Mesothelial cell of epicardium (in vitro differentiated cells): ENCODE measurements around the gene DUS1L. TPM values are rescaled to one million over a fixed set of nuclear protein-coding genes. Genes with fewer than 3 reads are reported as not detected.

ENCODE experiments used
- DNase-seq, 2 experiments: peaks; one replicate each; pipeline ENCODE4 v3.0.0; 2021; ENCODE audit warnings: low spot score in 2 of 2; ENCODE audit not compliant: unreplicated experiment in 2 of 2
- H3K27ac Mint-ChIP-seq: 2 replicates; pipeline ENCODE4 v1.8.0; 2021; ENCODE audit warnings: mixed read lengths
- H3K27me3 Mint-ChIP-seq: 2 replicates; pipeline ENCODE4 v1.8.0; 2021; ENCODE audit warnings: low read depth, mixed read lengths
- H3K36me3 Mint-ChIP-seq: 2 replicates; pipeline ENCODE4 v1.8.0; 2021; ENCODE audit warnings: mixed read lengths
- H3K4me1 Mint-ChIP-seq: 2 replicates; pipeline ENCODE4 v1.8.0; 2021; ENCODE audit warnings: mixed read lengths
- H3K4me3 Mint-ChIP-seq: 2 replicates; pipeline ENCODE4 v1.8.0; 2021; ENCODE audit warnings: mild to moderate bottlenecking, moderate library complexity, mixed read lengths
- H3K9me3 Mint-ChIP-seq: 2 replicates; pipeline ENCODE4 v1.8.0; 2021; ENCODE audit warnings: mixed read lengths
- CTCF ChIP-seq: fragments of 200-600 bp; sonication (generic); IDR thresholded peaks from one replicate; pipeline ENCODE4 v1.5.0; 2021; ENCODE audit warnings: antibody characterized with exemption; ENCODE audit not compliant: unreplicated experiment
- total RNA-seq: library from RNA; stranded (reverse); gene quantifications from 3 replicates; pipeline ENCODE4 v1.2.1, GENCODE V29; 2021

Gene DUS1L
- total RNA-seq, 1 donor from 2014 or later = 94.9 TPM

- no peaks in the 10 kb centered on the region for H3K36me3 Mint-ChIP-seq
- no peak for DNase-seq
- H3K4me3 Mint-ChIP-seq = no peak overlapping the region
- no peak for TF ChIP-seq CTCF
- no peaks in the 10 kb centered on the region for H3K27me3 Mint-ChIP-seq
- no peaks in the 10 kb centered on the region for H3K9me3 Mint-ChIP-seq
- no peak overlapping the region for H3K27ac Mint-ChIP-seq
- peaks cover 18% of the 10 kb centered on the region for H3K4me1 Mint-ChIP-seq
Observed at GRCh38 chr17:82008258-82008940, 57.2 kb downstream of the DUS1L start.

Other genes starting within 250 kb of the DUS1L start
- 96.2 to 104 TPM (median 103 TPM) in 3 replicates for gene MCRIP1, start 232.5 kb downstream of the DUS1L start, total RNA-seq
- gene PPP1R27, start 230.8 kb downstream of the DUS1L start, total RNA-seq = 0.35 TPM in 1 of 3 replicates, not detected in the others
- gene P4HB, start 205.3 kb downstream of the DUS1L start, total RNA-seq = 405 to 433 TPM (median 421 TPM) in 3 replicates
- 258 to 275 TPM (median 268 TPM) in 3 replicates for gene ARHGDIA, start 194.5 kb downstream of the DUS1L start, total RNA-seq
- 78.5 to 86.1 TPM (median 79.5 TPM) in 3 replicates for gene ALYREF, start 174.2 kb downstream of the DUS1L start, total RNA-seq
- 103 to 115 TPM (median 108 TPM) in 3 replicates for gene ANAPC11, start 174.1 kb downstream of the DUS1L start, total RNA-seq
- gene NPB, start 163.6 kb downstream of the DUS1L start, total RNA-seq = 0.75 to 1.7 TPM (median 1.2 TPM) in 3 replicates
- 16.8 to 20.5 TPM (median 17.5 TPM) in 3 replicates for gene PCYT2, start 154.4 kb downstream of the DUS1L start, total RNA-seq
- gene SIRT7, start 147.6 kb downstream of the DUS1L start, total RNA-seq = 18.9 to 22.6 TPM (median 21.3 TPM) in 3 replicates
- 23.6 to 25.5 TPM (median 24.1 TPM) in 3 replicates for gene MAFG, start 138.1 kb downstream of the DUS1L start, total RNA-seq
- 91.0 to 108 TPM (median 102 TPM) in 3 replicates for gene PYCR1, start 128.5 kb downstream of the DUS1L start, total RNA-seq
- gene MYADML2, start 118.6 kb downstream of the DUS1L start, total RNA-seq = not detected in 3 replicates
- gene NOTUM, start 104.6 kb downstream of the DUS1L start, total RNA-seq = 5.9 to 8.2 TPM (median 6.5 TPM) in 3 replicates
- gene ASPSCR1, start 88.2 kb downstream of the DUS1L start, total RNA-seq = 50.5 to 53.0 TPM (median 51.4 TPM) in 3 replicates
- gene CENPX, start 42.9 kb downstream of the DUS1L start, total RNA-seq = 40.0 to 45.5 TPM (median 40.6 TPM) in 3 replicates
- gene LRRC45, start 42.5 kb downstream of the DUS1L start, total RNA-seq = 16.9 to 18.5 TPM (median 17.9 TPM) in 3 replicates
- gene RAC3, start 34.1 kb downstream of the DUS1L start, total RNA-seq = 32.6 to 34.6 TPM (median 33.6 TPM) in 3 replicates
- 73.5 to 80.2 TPM (median 77.6 TPM) in 3 replicates for gene DCXR, start 28.1 kb downstream of the DUS1L start, total RNA-seq
- gene RFNG, start 14.0 kb downstream of the DUS1L start, total RNA-seq = 53.8 to 57.3 TPM (median 55.6 TPM) in 3 replicates
- 104 to 113 TPM (median 105 TPM) in 3 replicates for gene GPS1, start 13.9 kb downstream of the DUS1L start, total RNA-seq
- gene FASN, start 32.4 kb upstream of the DUS1L start, total RNA-seq = 227 to 230 TPM (median 229 TPM) in 3 replicates
- 90.4 to 92.1 TPM (median 91.5 TPM) in 3 replicates for gene CCDC57, start 147.0 kb upstream of the DUS1L start, total RNA-seq
- gene SLC16A3, start 163.2 kb upstream of the DUS1L start, total RNA-seq = 62.0 to 68.8 TPM (median 67.3 TPM) in 3 replicates
- 202 to 212 TPM (median 204 TPM) in 3 replicates for gene CSNK1D, start 207.9 kb upstream of the DUS1L start, total RNA-seq